Erythroblast (primary cell): ENCODE measurements around the gene LANCL3.

Experiments used
- GATA1 ChIP-seq: IDR thresholded peaks from 2 replicates; pipeline ENCODE4 v1.6.1; 2011; ENCODE audit warnings: low read depth, mild to moderate bottlenecking, control low read depth, low read length, moderate library complexity
- POLR2A ChIP-seq: IDR thresholded peaks from 2 replicates; pipeline ENCODE4 v1.6.1; 2011; ENCODE audit warnings: mild to moderate bottlenecking, low read length

DNA sequence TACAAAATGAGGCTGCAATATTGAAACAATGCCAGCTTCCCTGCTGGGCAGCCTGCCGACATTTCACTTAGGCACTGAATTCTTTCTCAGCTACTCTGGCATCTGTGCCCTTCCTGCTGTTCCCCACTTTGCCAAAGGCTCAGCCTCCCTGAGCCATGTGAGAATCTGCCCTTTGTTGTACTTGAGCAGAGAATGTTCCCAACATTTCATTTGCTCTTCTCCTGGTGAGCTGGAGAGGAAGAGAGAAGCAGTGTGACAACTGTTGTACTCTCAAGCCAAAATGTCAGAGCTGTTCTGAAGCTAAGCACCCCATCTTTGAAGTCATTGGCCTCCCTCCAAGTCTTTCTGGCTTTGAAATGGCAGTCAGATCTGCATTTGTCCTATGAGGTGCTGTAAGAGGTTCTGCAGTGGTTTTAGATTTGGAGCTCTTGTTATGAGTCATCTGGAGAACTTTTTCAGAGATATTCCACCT lies 32.5 kb downstream of the LANCL3 start:
- TF ChIP-seq POLR2A (no peak), GATA1 (no peak)
